Measurements from ENCODE around the gene GRWD1. TPM values are rescaled to one million over a fixed set of nuclear protein-coding genes. Genes with fewer than 3 reads are reported as not detected.

The GRWD1 gene
- total and polyA plus RNA-seq, 7 donors, result 7.8 to 25.5 (median 16.4) TPM

GRCh38 chr19:48478339-48479256 lies 32.8 kb downstream of the GRWD1 start:
- Histone ChIP-seq H3K9me3 (no peaks in the 10 kb centered on the region), H3K27ac (peak overlapping the region in 1 of 4 donors; percentile 23), H3K36me3 (peaks cover 28 to 61% (median 41%) of the 10 kb centered on the region in 4 donors), H3K4me3 (no peak overlapping the region), H3K4me1 (peaks cover 0 to 25% (median 11%) of the 10 kb centered on the region in 4 donors), H3K27me3 (no peaks in the 10 kb centered on the region)
- intact Hi-C loops (cut with DNase I), result no loop called here
- WGBS, 2 donors, result 89 to 91% methylated on average over 29 of the region's 29 CpGs
- DNase-seq, result no peak
- TF ChIP-seq CTCF (IDR thresholded peaks at IDR 0.05) (no peak), EP300 (IDR thresholded peaks at IDR 0.05) (no peak), POLR2A (IDR thresholded peaks at IDR 0.05) (no peak), POLR2AphosphoS5 (IDR thresholded peaks at IDR 0.05) (no peak)

GRCh38 chr19:48479686-48480085 lies 33.9 kb downstream of the GRWD1 start:
- intact Hi-C loops (cut with DNase I), result no loop called here
- DNase-seq, result no peak
- Histone ChIP-seq H3K36me3 (peaks cover 18 to 50% (median 31%) of the 10 kb centered on the region in 4 donors), H3K9me3 (no peaks in the 10 kb centered on the region), H3K4me1 (peaks cover 0 to 25% (median 11%) of the 10 kb centered on the region in 4 donors), H3K27ac (peak overlapping the region; percentile 86 to 93 (median 90)), H3K27me3 (no peaks in the 10 kb centered on the region), H3K4me3 (no peak overlapping the region)
- 77 to 85% methylated on average over 7 of the region's 7 CpGs for WGBS, 2 donors
- TF ChIP-seq POLR2A (IDR thresholded peaks at IDR 0.05) (no peak), CTCF (IDR thresholded peaks at IDR 0.05) (no peak), EP300 (IDR thresholded peaks at IDR 0.05) (no peak), POLR2AphosphoS5 (IDR thresholded peaks at IDR 0.05) (no peak)

- Histone ChIP-seq H3K4me3 (peak overlapping the region; percentile 50 to 62 (median 54)), H3K4me1 (peaks cover 0 to 25% (median 11%) of the 10 kb centered on the region in 4 donors), H3K9me3 (no peaks in the 10 kb centered on the region), H3K27ac (peak overlapping the region; percentile 86 to 93 (median 90)), H3K27me3 (no peaks in the 10 kb centered on the region), H3K36me3 (peaks cover 13 to 45% (median 27%) of the 10 kb centered on the region in 4 donors)
- TF ChIP-seq POLR2AphosphoS5 (IDR thresholded peaks at IDR 0.05), result peak in 3 of 4 donors; percentile 53 to 64 (median 53)
- no peak for TF ChIP-seq EP300 (IDR thresholded peaks at IDR 0.05)
- intact Hi-C loops (cut with DNase I), result no loop called here
- peak; percentile 89 for DNase-seq
- 18 to 25% methylated on average over 32 of the region's 32 CpGs for WGBS, 2 donors
Observed at GRCh38 chr19:48480183-48480557, 34.4 kb downstream of the GRWD1 start.

GRCh38 chr19:48480558-48481500 lies 35.0 kb downstream of the GRWD1 start:
- no peak for DNase-seq
- peak overlapping the region; percentile 86 to 93 (median 90) for H3K27ac ChIP-seq

More at GRCh38 chr19:48480558-48481500, 35.0 kb downstream of the GRWD1 start:
- Histone ChIP-seq H3K4me1 (peaks cover 0 to 25% (median 11%) of the 10 kb centered on the region in 4 donors), H3K27me3 (no peaks in the 10 kb centered on the region), H3K4me3 (peak overlapping the region; percentile 50 to 62 (median 54)), H3K9me3 (no peaks in the 10 kb centered on the region), H3K36me3 (peaks cover 6 to 38% (median 20%) of the 10 kb centered on the region in 4 donors)
- intact Hi-C loops (cut with DNase I), result no loop called here
- 13 to 19% methylated on average over 52 of the region's 52 CpGs for WGBS, 2 donors
- TF ChIP-seq CTCF (IDR thresholded peaks at IDR 0.05) (no peak), POLR2AphosphoS5 (IDR thresholded peaks at IDR 0.05) (peak; percentile 9 to 71 (median 40))
